Measurements from ENCODE around the gene TMEM185B. TPM values are rescaled to one million over a fixed set of nuclear protein-coding genes. Genes with fewer than 3 reads are reported as not detected.
A peak's percentile ranks its signal among the peaks of the same experiment; 100 is the strongest.

TMEM185B gene
- total RNA-seq, 1 donor from 2014 or later, result 36.4 TPM

DNA sequence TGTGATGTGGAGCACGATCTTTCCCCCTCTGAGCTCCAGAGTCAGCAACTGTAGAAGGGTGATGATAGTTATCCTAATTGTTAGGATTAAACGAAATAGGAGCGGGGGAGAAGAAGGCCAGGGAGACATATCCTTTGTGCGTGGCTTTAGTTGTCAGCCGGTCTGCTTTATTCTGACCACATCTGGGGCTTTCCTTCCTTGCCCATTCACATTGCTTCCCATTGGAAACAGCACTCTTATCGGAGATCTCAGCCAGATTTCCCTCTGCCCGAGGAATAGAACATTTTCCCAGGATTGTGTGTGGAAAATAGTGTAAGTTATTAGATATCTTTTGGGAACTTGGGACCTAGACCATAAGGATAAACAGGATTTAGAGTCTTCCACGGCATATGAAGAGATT is 31.0 kb upstream of the TMEM185B start:
- H3K4me1 Mint-ChIP-seq (ENCODE audit: low read depth), result peaks cover 27% of the 10 kb centered on the region
- H3K36me3 Mint-ChIP-seq (ENCODE audit: low read depth), result peaks cover 2% of the 10 kb centered on the region
- H3K9me3 Mint-ChIP-seq (ENCODE audit: low read depth), result no peaks in the 10 kb centered on the region
- no peak overlapping the region for H3K27ac Mint-ChIP-seq (ENCODE audit: unreplicated experiment)
- TF ChIP-seq CTCF (IDR thresholded peaks at IDR 0.05), result no peak
- peak overlapping the region; percentile 89 for H3K4me3 Mint-ChIP-seq (ENCODE audit: unreplicated experiment)
- peaks cover 2% of the 10 kb centered on the region for H3K27me3 Mint-ChIP-seq (ENCODE audit: low read depth)
- DNase-seq (ENCODE audit: low spot score), result no peak

DNA sequence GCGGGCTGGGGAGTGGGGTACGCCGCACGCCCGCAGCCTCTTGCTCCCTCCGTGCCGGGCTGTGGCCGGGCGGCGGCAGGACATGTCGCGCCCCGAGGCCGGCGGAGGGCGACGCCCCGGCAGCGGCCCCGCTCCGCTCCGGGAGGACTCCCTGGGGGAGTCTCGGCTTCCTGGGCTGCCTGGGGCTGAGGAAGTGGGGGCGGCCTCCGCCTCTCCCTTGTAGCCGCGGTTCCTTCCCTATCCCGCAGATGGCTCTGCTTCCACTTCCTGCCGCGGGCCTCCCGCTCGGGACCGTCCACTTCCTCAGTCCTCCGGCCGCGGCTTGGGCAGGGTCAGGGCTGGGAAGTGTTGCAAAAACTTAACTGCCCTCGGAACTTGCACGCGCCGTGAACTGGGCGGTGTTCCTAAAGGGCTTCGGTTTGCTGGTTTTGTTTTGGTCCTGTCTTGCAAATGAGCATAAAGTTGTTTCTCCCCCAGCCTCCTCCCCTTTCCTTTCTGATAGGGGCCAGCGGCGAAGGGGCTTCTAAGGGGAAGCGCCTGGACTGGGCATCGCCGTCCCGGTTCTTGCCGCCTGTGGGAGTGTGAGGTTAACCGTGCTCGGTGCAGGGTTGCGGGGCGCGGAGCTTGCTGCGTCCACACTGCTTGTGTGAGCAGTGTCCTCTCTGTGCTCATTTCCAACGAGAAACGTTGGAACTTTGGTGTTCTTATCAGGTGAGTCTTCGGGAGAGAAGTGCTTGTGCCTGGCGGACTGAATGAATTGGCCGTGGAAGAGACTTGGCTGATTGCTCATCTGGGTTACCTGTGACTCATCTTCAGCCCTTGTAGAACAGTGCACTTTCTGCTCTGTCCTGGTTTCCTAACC is 30.1 kb upstream of the TMEM185B start:
- H3K27ac Mint-ChIP-seq (ENCODE audit: unreplicated experiment), result peak overlapping the region; percentile 23
- peaks cover 27% of the 10 kb centered on the region for H3K4me1 Mint-ChIP-seq (ENCODE audit: low read depth)
- H3K27me3 Mint-ChIP-seq (ENCODE audit: low read depth), result peaks cover 5% of the 10 kb centered on the region
- TF ChIP-seq CTCF (IDR thresholded peaks at IDR 0.05), result peak; percentile 74
- peak overlapping the region; percentile 97 for H3K4me3 Mint-ChIP-seq (ENCODE audit: unreplicated experiment)
- H3K36me3 Mint-ChIP-seq (ENCODE audit: low read depth), result no peaks in the 10 kb centered on the region
- no peaks in the 10 kb centered on the region for H3K9me3 Mint-ChIP-seq (ENCODE audit: low read depth)
- no peak for DNase-seq (ENCODE audit: low spot score)

DNA sequence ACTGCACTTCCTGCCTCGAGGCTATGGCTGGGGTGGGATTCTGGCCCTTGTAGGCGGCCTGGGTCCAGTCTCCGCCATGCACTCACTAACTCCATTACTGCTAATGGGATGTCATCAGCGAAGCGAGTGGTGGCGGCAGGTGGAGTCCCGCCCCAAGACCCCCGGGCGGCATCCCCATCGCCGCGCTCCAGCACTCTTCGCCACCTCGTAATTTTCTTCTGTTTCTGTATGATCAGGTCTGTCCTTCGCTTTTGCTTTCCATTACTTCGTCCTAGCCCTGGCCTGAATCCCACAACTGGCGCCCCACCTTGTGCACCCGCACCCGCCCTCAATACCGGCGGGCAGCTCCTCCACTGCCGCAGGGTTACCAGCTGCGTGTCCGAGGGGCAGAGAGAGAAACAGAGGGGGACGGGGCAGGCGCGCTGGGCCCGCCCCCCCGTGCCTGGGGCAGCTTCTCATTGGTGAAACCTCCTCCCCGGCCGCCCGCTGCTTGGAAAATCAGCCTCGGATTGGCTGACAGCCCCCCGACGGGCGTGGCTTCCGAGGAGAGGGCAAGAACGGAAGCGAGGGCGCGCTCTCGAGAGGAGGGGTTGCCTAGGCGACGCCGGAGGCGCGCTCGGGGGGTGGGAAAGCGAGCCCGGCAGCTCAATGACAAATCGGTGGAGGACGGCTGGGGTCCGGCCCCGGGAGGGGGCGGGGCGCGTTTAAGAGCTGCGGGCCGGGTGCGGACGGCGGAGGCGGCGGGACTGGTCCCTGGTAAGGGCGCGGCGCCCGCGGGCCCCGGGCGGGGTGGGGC is 29.2 kb upstream of the TMEM185B start, which contains the start of gene RALB:
TSS of gene RALB (plus strand) at position 628 of the 796 bp plus-strand sequence. CDS start 25,813 bp downstream, outside the sequence.
- H3K27ac Mint-ChIP-seq (ENCODE audit: unreplicated experiment), result peak within 1 kb of the TSS; percentile 71
- peaks cover 24% of the 10 kb centered on the region for H3K4me1 Mint-ChIP-seq (ENCODE audit: low read depth)
- peaks cover 5% of the 10 kb centered on the region for H3K27me3 Mint-ChIP-seq (ENCODE audit: low read depth)
- H3K4me3 Mint-ChIP-seq (ENCODE audit: unreplicated experiment), result peak within 1 kb of the TSS; percentile 97
- H3K9me3 Mint-ChIP-seq (ENCODE audit: low read depth), result no peaks in the 10 kb centered on the region
- DNase-seq (ENCODE audit: low spot score), result peak; percentile 100
- no peaks in the 10 kb centered on the region for H3K36me3 Mint-ChIP-seq (ENCODE audit: low read depth)
- no peak for TF ChIP-seq CTCF (IDR thresholded peaks at IDR 0.05)

DNA sequence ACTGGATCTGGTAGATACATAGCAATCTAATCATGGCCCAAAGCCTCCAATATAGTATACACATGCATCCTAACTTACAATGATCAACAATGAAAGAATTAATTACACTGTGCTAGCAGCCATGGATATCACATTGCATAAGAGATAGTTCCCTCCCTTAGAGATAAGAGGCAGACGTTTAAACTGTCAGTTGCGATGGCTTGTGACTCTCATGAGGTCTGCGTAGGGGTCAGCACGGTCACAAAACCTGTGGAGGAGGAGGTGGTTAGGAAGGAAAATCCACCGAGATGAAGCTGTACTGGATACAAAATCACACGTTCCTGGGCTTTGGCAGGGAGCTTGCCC is 28.7 kb upstream of the TMEM185B start:
- Mint-ChIP-seq H3K36me3 (ENCODE audit: low read depth) (no peaks in the 10 kb centered on the region), H3K9me3 (ENCODE audit: low read depth) (no peaks in the 10 kb centered on the region), H3K27me3 (ENCODE audit: low read depth) (peaks cover 7% of the 10 kb centered on the region), H3K4me3 (ENCODE audit: unreplicated experiment) (peak overlapping the region; percentile 97), H3K4me1 (ENCODE audit: low read depth) (peaks cover 24% of the 10 kb centered on the region), H3K27ac (ENCODE audit: unreplicated experiment) (peak overlapping the region; percentile 50)
- no peak for TF ChIP-seq CTCF (IDR thresholded peaks at IDR 0.05)
- DNase-seq (ENCODE audit: low spot score), result no peak

DNA sequence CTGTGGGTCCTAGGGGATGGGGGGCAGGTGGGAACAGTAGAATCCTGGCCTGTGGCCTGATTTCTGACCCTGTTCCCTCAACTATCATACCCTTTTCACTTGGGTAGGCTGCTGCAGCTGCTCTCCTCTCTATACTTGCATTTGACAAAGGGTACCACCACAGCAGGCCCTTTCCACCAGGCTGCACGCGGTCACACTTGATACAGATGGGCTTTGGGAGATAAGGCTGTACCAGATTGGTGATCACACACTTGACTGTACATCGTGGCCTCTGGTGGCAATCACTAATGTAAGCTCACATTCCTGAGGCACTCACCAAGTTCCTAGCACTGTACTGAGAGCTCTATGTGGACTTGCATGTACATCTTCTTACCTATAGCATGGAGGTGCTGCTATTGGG is 27.9 kb upstream of the TMEM185B start:
- no peaks in the 10 kb centered on the region for H3K9me3 Mint-ChIP-seq (ENCODE audit: low read depth)
- H3K4me1 Mint-ChIP-seq (ENCODE audit: low read depth), result peaks cover 24% of the 10 kb centered on the region
- H3K4me3 Mint-ChIP-seq (ENCODE audit: unreplicated experiment), result no peak overlapping the region
- no peak overlapping the region for H3K27ac Mint-ChIP-seq (ENCODE audit: unreplicated experiment)
- no peak for DNase-seq (ENCODE audit: low spot score)
- TF ChIP-seq CTCF (IDR thresholded peaks at IDR 0.05), result no peak
- H3K36me3 Mint-ChIP-seq (ENCODE audit: low read depth), result no peaks in the 10 kb centered on the region
- peaks cover 7% of the 10 kb centered on the region for H3K27me3 Mint-ChIP-seq (ENCODE audit: low read depth)
